Lung (tissue), 4 donors: ENCODE results near the gene ITK. TPM values are rescaled to one million over a fixed set of nuclear protein-coding genes. Genes with fewer than 3 reads are reported as not detected.

Experiments
- polyA plus RNA-seq, 2 donors: library from polyadenylated mRNA; stranded (reverse); fragments of 200-250 nt; gene quantifications; one replicate each; pipeline ENCODE4 v1.2.1, GENCODE V29; 2013
- total RNA-seq, 2 donors: library from RNA; depleted of rRNA in 1 of 2; stranded (reverse); fragments of >200 nt in 1 of 2; gene quantifications; one replicate each; pipeline ENCODE4 v1.2.1, GENCODE V29; 2014 to 2021
- donor health status: Bipolar disorder and iron deficiency.
- donor health status: healthy.
- donor health status: DM: yes; HTN: yes; CAD: no.

The ITK gene
- total and polyA plus RNA-seq, 4 donors, result 0.91 to 3.4 (median 2.8) TPM

Other genes starting within 250 kb of the ITK start
- 1 to 10 TPM in 1 of 2 donors, not detected in 1; 1.5 TPM for gene TIMD4, start 217.6 kb upstream of the ITK start, total RNA-seq
- under 1 TPM; 0.10 to 0.16 TPM for gene TIMD4, start 217.6 kb upstream of the ITK start, polyA plus RNA-seq
- gene HAVCR1, start 121.7 kb upstream of the ITK start, total RNA-seq, result under 1 TPM; 0.46 TPM
- gene HAVCR1, start 121.7 kb upstream of the ITK start, polyA plus RNA-seq, result under 1 TPM; 0.12 to 0.26 TPM
- gene HAVCR2, start 71.8 kb upstream of the ITK start, total RNA-seq, result 10 to 100 TPM; 13.0 to 32.6 TPM
- 10 to 100 TPM in 1 of 2 donors, 1 to 10 TPM in 1; 8.8 to 38.4 TPM for gene HAVCR2, start 71.8 kb upstream of the ITK start, polyA plus RNA-seq
- 10 to 100 TPM in 1 of 2 donors, 1 to 10 TPM in 1; 9.9 to 16.1 TPM for gene MED7, start 38.0 kb upstream of the ITK start, total RNA-seq
- 10 to 100 TPM in 1 of 2 donors, 1 to 10 TPM in 1; 9.3 to 15.9 TPM for gene MED7, start 38.0 kb upstream of the ITK start, polyA plus RNA-seq
- not detected for gene GARIN3, start 14.6 kb upstream of the ITK start, total RNA-seq
- not detected for gene GARIN3, start 14.6 kb upstream of the ITK start, polyA plus RNA-seq
- gene CYFIP2, start 85.3 kb downstream of the ITK start, total RNA-seq, result 10 to 100 TPM; 35.1 to 46.3 TPM
- gene CYFIP2, start 85.3 kb downstream of the ITK start, polyA plus RNA-seq, result 10 to 100 TPM; 24.9 to 38.9 TPM